KMS-11 (cell line): ENCODE data around the gene IFNG.
A peak's percentile ranks its signal among the peaks of the same experiment; 100 is the strongest.

Experiments used
- H2AFZ ChIP-seq: fragments of 200-600 bp; sonication (generic); 2 replicates; pipeline ENCODE4 v1.6.1; 2016; ENCODE audit warnings: antibody characterized with exemption, mixed run types, low read depth
- H3K27ac ChIP-seq: fragments of 200-600 bp; sonication (generic); 2 replicates; pipeline ENCODE4 v1.6.1; 2016; ENCODE audit warnings: mild to moderate bottlenecking, mixed run types
- H3K27me3 ChIP-seq: fragments of 200-600 bp; sonication (generic); 2 replicates; pipeline ENCODE4 v1.6.1; 2017; ENCODE audit warnings: mild to moderate bottlenecking, low read depth, mixed run types, moderate library complexity; ENCODE audit not compliant: insufficient read depth
- H3K36me3 ChIP-seq: fragments of 200-600 bp; sonication (generic); 2 replicates; pipeline ENCODE4 v1.6.1; 2017; ENCODE audit warnings: mild to moderate bottlenecking, mixed run types; ENCODE audit not compliant: insufficient read depth
- H3K4me1 ChIP-seq: fragments of 200-600 bp; sonication (generic); 2 replicates; pipeline ENCODE4 v1.6.1; 2016; ENCODE audit warnings: mild to moderate bottlenecking, low read depth, mixed run types; ENCODE audit not compliant: poor library complexity, severe bottlenecking
- H3K4me2 ChIP-seq: fragments of 200-600 bp; sonication (generic); 2 replicates; pipeline ENCODE4 v1.7.0; 2016; ENCODE audit warnings: mild to moderate bottlenecking, mixed run types
- H3K4me3 ChIP-seq: fragments of 200-600 bp; sonication (generic); IDR thresholded peaks from 2 replicates; pipeline ENCODE4 v1.6.1; 2017; ENCODE audit warnings: low read depth, low read length, mixed read lengths; ENCODE audit not compliant: insufficient read depth
- H3K79me2 ChIP-seq: fragments of 200-600 bp; sonication (generic); 2 replicates; pipeline ENCODE4 v1.6.1; 2016; ENCODE audit warnings: low read depth, mixed run types; ENCODE audit not compliant: insufficient read depth
- H3K9ac ChIP-seq: fragments of 200-600 bp; sonication (generic); 2 replicates; pipeline ENCODE4 v1.6.1; 2016; ENCODE audit warnings: mild to moderate bottlenecking, mixed run types
- H4K20me1 ChIP-seq: fragments of 200-600 bp; sonication (generic); 2 replicates; pipeline ENCODE4 v1.6.1; 2016; ENCODE audit warnings: mild to moderate bottlenecking, mixed run types; ENCODE audit not compliant: insufficient read depth
- CTCF ChIP-seq: fragments of 200-600 bp; sonication (generic); conservative IDR thresholded peaks from 2 replicates; pipeline ENCODE4 v1.6.1; 2017; ENCODE audit warnings: low read depth, mild to moderate bottlenecking, antibody characterized with exemption, low read length, moderate library complexity, mixed read lengths

Gene IFNG

GRCh38 chr12:68117661-68118060 is 41.9 kb downstream of the IFNG start:
- H3K27me3 ChIP-seq, result no peaks in the 10 kb centered on the region
- no peaks in the 10 kb centered on the region for H4K20me1 ChIP-seq
- H3K4me1 ChIP-seq, result peaks cover 56% of the 10 kb centered on the region
- H3K4me2 ChIP-seq, result no peak overlapping the region
- no peaks in the 10 kb centered on the region for H3K36me3 ChIP-seq
- no peak overlapping the region for H3K27ac ChIP-seq
- H3K9ac ChIP-seq, result no peak overlapping the region
- no peaks in the 10 kb centered on the region for H3K79me2 ChIP-seq
- H2AFZ ChIP-seq, result no peak overlapping the region
- no peak for TF ChIP-seq CTCF
- H3K4me3 ChIP-seq, result no peak overlapping the region

GRCh38 chr12:68115281-68115680 is 44.3 kb downstream of the IFNG start:
- H3K27me3 ChIP-seq, result no peaks in the 10 kb centered on the region
- H3K9ac ChIP-seq, result no peak overlapping the region
- peaks cover 38% of the 10 kb centered on the region for H3K4me1 ChIP-seq
- no peak overlapping the region for H2AFZ ChIP-seq
- no peak for TF ChIP-seq CTCF
- no peaks in the 10 kb centered on the region for H3K79me2 ChIP-seq
- H3K36me3 ChIP-seq, result no peaks in the 10 kb centered on the region
- no peaks in the 10 kb centered on the region for H4K20me1 ChIP-seq
- H3K4me2 ChIP-seq, result no peak overlapping the region
- H3K27ac ChIP-seq, result no peak overlapping the region
- H3K4me3 ChIP-seq, result no peak overlapping the region

GRCh38 chr12:68114606-68115005 is 44.9 kb downstream of the IFNG start:
- Histone ChIP-seq H3K4me3 (no peak overlapping the region), H2AFZ (no peak overlapping the region), H3K9ac (no peak overlapping the region), H3K79me2 (no peaks in the 10 kb centered on the region), H4K20me1 (no peaks in the 10 kb centered on the region), H3K4me2 (no peak overlapping the region), H3K36me3 (no peaks in the 10 kb centered on the region), H3K27me3 (no peaks in the 10 kb centered on the region), H3K4me1 (peaks cover 31% of the 10 kb centered on the region), H3K27ac (no peak overlapping the region)
- TF ChIP-seq CTCF, result no peak

GRCh38 chr12:68113644-68114043 is 45.9 kb downstream of the IFNG start:
- no peak overlapping the region for H3K4me3 ChIP-seq
- no peaks in the 10 kb centered on the region for H3K27me3 ChIP-seq
- no peak overlapping the region for H3K4me2 ChIP-seq
- H3K4me1 ChIP-seq, result peaks cover 21% of the 10 kb centered on the region
- no peak overlapping the region for H2AFZ ChIP-seq
- H3K9ac ChIP-seq, result no peak overlapping the region
- no peaks in the 10 kb centered on the region for H3K79me2 ChIP-seq
- no peaks in the 10 kb centered on the region for H4K20me1 ChIP-seq
- no peak overlapping the region for H3K27ac ChIP-seq
- peak; percentile 77 for TF ChIP-seq CTCF
- H3K36me3 ChIP-seq, result no peaks in the 10 kb centered on the region
